DMS153 treated with DMSO at 0.1 percent for 48 hours (cell line): ENCODE results near the gene S100A4.
A peak's percentile ranks its signal among the peaks of the same experiment; 100 is the strongest.
"Not testable (repeated sequence)": the region's sequence is repeated elsewhere in the genome, so short reads cannot be mapped to it uniquely, and the experiment has no call there.

Source experiments
- DNase-seq: peaks from one replicate; lab custom pipeline; 2025; ENCODE audit not compliant: unreplicated experiment; lab: John Stamatoyannopoulos, UW

S100A4 gene

GRCh38 chr1:153567621-153568366, 22.2 kb upstream of the S100A4 start:
- DNase-seq = peak; percentile 79

- peak; percentile 96 for DNase-seq
Observed at GRCh38 chr1:153566414-153567371, 21.1 kb upstream of the S100A4 start.

- DNase-seq = peak; percentile 47
Observed at GRCh38 chr1:153565529-153566374, 20.1 kb upstream of the S100A4 start, which contains the start of gene S100A2. Gene S100A2 (minus strand): TSS chr1:153565844. CDS start chr1:153563877, 1,967 bp downstream.

GRCh38 chr1:153563991-153564390, 18.4 kb upstream of the S100A4 start:
- DNase-seq = no peak

GRCh38 chr1:153563483-153563901, 17.9 kb upstream of the S100A4 start:
- DNase-seq = no peak

GRCh38 chr1:153562021-153562420, 16.4 kb upstream of the S100A4 start:
- DNase-seq = not testable (repeated sequence)

GRCh38 chr1:153561466-153561985, 15.9 kb upstream of the S100A4 start:
- no peak for DNase-seq

- DNase-seq = no peak
Observed at GRCh38 chr1:153560771-153561465, 15.3 kb upstream of the S100A4 start.

GRCh38 chr1:153560241-153560640, 14.6 kb upstream of the S100A4 start:
- DNase-seq = no peak

GRCh38 chr1:153557877-153558276, 12.3 kb upstream of the S100A4 start:
- DNase-seq = no peak

GRCh38 chr1:153556348-153556747, 10.7 kb upstream of the S100A4 start:
- DNase-seq = no peak

- no peak for DNase-seq
Observed at GRCh38 chr1:153553830-153554541, 8.4 kb upstream of the S100A4 start.

- no peak for DNase-seq
Observed at GRCh38 chr1:153553096-153553495, 7.5 kb upstream of the S100A4 start.

- DNase-seq = no peak
Observed at GRCh38 chr1:153552335-153552734, 6.7 kb upstream of the S100A4 start.

- DNase-seq = no peak
Observed at GRCh38 chr1:153550827-153551500, 5.4 kb upstream of the S100A4 start.

GRCh38 chr1:153550398-153550758, 4.8 kb upstream of the S100A4 start:
- no peak for DNase-seq

- no peak for DNase-seq
Observed at GRCh38 chr1:153549741-153550397, 4.3 kb upstream of the S100A4 start.
